Measurements from ENCODE around the gene ELL2. TPM values are rescaled to one million over a fixed set of nuclear protein-coding genes. Genes with fewer than 3 reads are reported as not detected.

Gene ELL2
- total RNA-seq, 4 donors from 2014 or later: 32.4 to 50.3 (median 45.1) TPM

- 72 to 75% methylated on average over 5 of the region's 5 CpGs for WGBS, 2 donors
- TF ChIP-seq POLR2A (IDR thresholded peaks at IDR 0.05) (no peak), CTCF (IDR thresholded peaks at IDR 0.05) (no peak)
- no peak for DNase-seq (ENCODE audit: low spot score in 2 of 2)
- H3K4me3 ChIP-seq (ENCODE audit: low read depth, poor library complexity, severe bottlenecking): no peak overlapping the region
- intact Hi-C loops (cut with DNase I; ENCODE audit: low total_unique reads): no loop called here
These were observed 82.0 kb downstream of the ELL2 start for GRCh38 chr5:95879661-95880060.

GRCh38 chr5:95878417-95879323 is 83.0 kb downstream of the ELL2 start:
- intact Hi-C loops (cut with DNase I; ENCODE audit: low total_unique reads): no loop called here
- DNase-seq (ENCODE audit: low spot score in 2 of 2): no peak
- 44 to 55% methylated on average over 8 of the region's 8 CpGs for WGBS, 2 donors

GRCh38 chr5:95876782-95877181 is 84.9 kb downstream of the ELL2 start:
- H3K4me3 ChIP-seq (ENCODE audit: low read depth, poor library complexity, severe bottlenecking): no peak overlapping the region
- TF ChIP-seq CTCF (IDR thresholded peaks at IDR 0.05) (no peak), POLR2A (IDR thresholded peaks at IDR 0.05) (no peak)
- intact Hi-C loops (cut with DNase I; ENCODE audit: low total_unique reads): no loop called here
- no peak for DNase-seq (ENCODE audit: low spot score in 2 of 2)
- 72 to 79% methylated on average over 2 of the region's 2 CpGs for whole genome bisulfite sequencing, 2 donors

More at GRCh38 chr5:95878417-95879323, 83.0 kb downstream of the ELL2 start:
- no peak for TF ChIP-seq POLR2A (IDR thresholded peaks at IDR 0.05)
- no peak for TF ChIP-seq CTCF (IDR thresholded peaks at IDR 0.05)
- H3K4me3 ChIP-seq (ENCODE audit: low read depth, poor library complexity, severe bottlenecking): no peak overlapping the region

- TF ChIP-seq CTCF (IDR thresholded peaks at IDR 0.05): no peak
- no peak for TF ChIP-seq POLR2A (IDR thresholded peaks at IDR 0.05)
- H3K4me3 ChIP-seq (ENCODE audit: low read depth, poor library complexity, severe bottlenecking): no peak overlapping the region
- DNase-seq (ENCODE audit: low spot score in 2 of 2): no peak
- 82 to 89% methylated on average over 3 of the region's 3 CpGs for WGBS, 2 donors
- intact Hi-C loops (cut with DNase I; ENCODE audit: low total_unique reads): no loop called here
These were observed 87.4 kb downstream of the ELL2 start for GRCh38 chr5:95874246-95874645.

- no peak for TF ChIP-seq POLR2A (IDR thresholded peaks at IDR 0.05)
- TF ChIP-seq CTCF (IDR thresholded peaks at IDR 0.05): no peak
- intact Hi-C loops (cut with DNase I; ENCODE audit: low total_unique reads): no loop called here
- 89 to 91% methylated on average over 4 of the region's 4 CpGs for WGBS, 2 donors
These were observed 88.3 kb downstream of the ELL2 start for GRCh38 chr5:95873351-95873750.

More at GRCh38 chr5:95873351-95873750, 88.3 kb downstream of the ELL2 start:
- DNase-seq (ENCODE audit: low spot score in 2 of 2): peak in 1 of 2 donors; percentile 57
- no peak overlapping the region for H3K4me3 ChIP-seq (ENCODE audit: low read depth, poor library complexity, severe bottlenecking)
